H1 (cell line): ENCODE measurements around the gene ERGIC3. TPM values are rescaled to one million over a fixed set of nuclear protein-coding genes. Genes with fewer than 3 reads are reported as not detected.

Experiments used
- CTCF ChIA-PET: fragments of 300-600 bp; sonication (Branson Sonifier 250); formaldehyde crosslinking; loops from one replicate; lab custom pipeline; 2021; ENCODE audit not compliant: partially characterized antibody; lab: Charles Lee
- POLR2A ChIA-PET: fragments of 300-600 bp; sonication (Branson Sonifier 250); formaldehyde crosslinking; loops from one replicate; lab custom pipeline; 2021; ENCODE audit warnings: inconsistent platforms; ENCODE audit not compliant: partially characterized antibody; lab: Charles Lee
- DNase-seq, 2 experiments: peaks; one replicate each; pipeline versions ENCODE4 v3.0.0 to v3.0.0-alpha.2; 2010 to 2022; ENCODE audit warnings: low spot score in 2 of 2, low read depth in 1 of 2, mixed read lengths in 1 of 2
- FAIRE-seq: peaks from 2 replicates; lab custom pipeline; 2011; peaks lifted over from hg19 to GRCh38; lab: Jason Lieb, UNC
- H2AFZ ChIP-seq: 2 replicates; pipeline ENCODE4 v1.8.1; 2012; ENCODE audit warnings: low read length, inconsistent platforms
- H2AK5ac ChIP-seq: 2 replicates; pipeline ENCODE4 v1.6.1; 2013; ENCODE audit warnings: low read depth, low read length
- H2BK120ac ChIP-seq: replicated peaks from 2 replicates; pipeline ENCODE3; 2013; ENCODE audit warnings: low read depth, low read length, inconsistent platforms
- H2BK12ac ChIP-seq: 2 replicates; pipeline ENCODE4 v1.6.1; 2013; ENCODE audit warnings: low read depth, low read length
- H2BK15ac ChIP-seq: 2 replicates; pipeline ENCODE4 v1.6.1; 2013; ENCODE audit warnings: low read length
- H2BK20ac ChIP-seq: 2 replicates; pipeline ENCODE4 v1.6.1; 2013; ENCODE audit warnings: low read length
- H2BK5ac ChIP-seq: 2 replicates; pipeline ENCODE4 v1.6.1; 2013; ENCODE audit warnings: low read depth, low read length
- H3K14ac ChIP-seq: 2 replicates; pipeline ENCODE4 v1.6.1; 2013; ENCODE audit warnings: inconsistent platforms; ENCODE audit not compliant: insufficient read length
- H3K18ac ChIP-seq: 2 replicates; pipeline ENCODE4 v1.6.1; 2013; ENCODE audit warnings: low read length; ENCODE audit errors: extremely low read depth
- H3K23ac ChIP-seq: 2 replicates; pipeline ENCODE4 v1.6.1; 2013; ENCODE audit warnings: inconsistent platforms; ENCODE audit not compliant: insufficient read length
- H3K23me2 ChIP-seq: 2 replicates; pipeline ENCODE4 v1.6.1; 2013; ENCODE audit warnings: low read depth, low read length
- H3K27ac ChIP-seq: 2 replicates; pipeline ENCODE4 v1.6.1; 2011; ENCODE audit warnings: low read depth, low read length, inconsistent platforms
- H3K27me3 ChIP-seq, 4 experiments: replicated peaks in 1 of 4; 1 replicate in 1 of 4; 2 replicates in 3 of 4; pipeline versions ENCODE4 v1.6.1 to v1.8.1; 2011 to 2013; ENCODE audit warnings: low read length in 3 of 4, mild to moderate bottlenecking in 3 of 4, inconsistent platforms in 2 of 4, mixed read lengths in 2 of 4, moderate library complexity in 1 of 4; ENCODE audit not compliant: control insufficient read depth in 3 of 4, insufficient read depth in 3 of 4; ENCODE audit errors: extremely low read depth in 1 of 4
- H3K36me3 ChIP-seq, 4 experiments: 2 replicates each; pipeline versions ENCODE4 v1.6.1 to v1.8.1; 2011 to 2013; ENCODE audit warnings: mild to moderate bottlenecking in 4 of 4, low read length in 3 of 4, moderate library complexity in 2 of 4, control low read depth in 1 of 4, inconsistent platforms in 1 of 4; ENCODE audit not compliant: insufficient read depth in 4 of 4, control insufficient read depth in 2 of 4
- H3K4ac ChIP-seq: replicated peaks from 2 replicates; pipeline ENCODE3; 2013; ENCODE audit warnings: low read length, low read depth, mixed read lengths, inconsistent platforms; ENCODE audit not compliant: insufficient read length
- H3K4me1 ChIP-seq, 4 experiments: replicated peaks in 1 of 4; 1 replicate in 1 of 4; 2 replicates in 3 of 4; pipeline versions ENCODE4 v1.6.1 to v1.8.1; 2011 to 2013; ENCODE audit warnings: low read length in 3 of 4, inconsistent platforms in 2 of 4, mixed read lengths in 1 of 4; ENCODE audit not compliant: insufficient read depth in 4 of 4, control insufficient read depth in 3 of 4
- H3K4me2 ChIP-seq, 2 experiments: 2 replicates each; pipeline versions ENCODE4 v1.6.1 to v1.8.1; 2011 to 2013; ENCODE audit warnings: low read depth in 2 of 2, low read length in 2 of 2, control low read depth in 1 of 2, inconsistent platforms in 1 of 2, mild to moderate bottlenecking in 1 of 2; ENCODE audit not compliant: insufficient read depth in 1 of 2
- H3K4me3 ChIP-seq, 4 experiments: fragments of 200-600, 300-600 bp in 1 of 4; sonication (generic), shearing (Covaris generic), sonication (Bioruptor Twin) in 1 of 4; 2 replicates each; pipeline versions ENCODE4 v1.5.1 to v1.8.1; 2011 to 2016; ENCODE audit warnings: low read length in 4 of 4, low read depth in 3 of 4, control low read depth in 2 of 4, inconsistent platforms in 2 of 4, mild to moderate bottlenecking in 2 of 4, mixed read lengths in 1 of 4, moderate library complexity in 1 of 4; ENCODE audit not compliant: insufficient read depth in 2 of 4; ENCODE audit errors: extremely low read depth in 1 of 4
- H3K56ac ChIP-seq: replicated peaks from 2 replicates; pipeline ENCODE3; 2013; ENCODE audit warnings: low read depth, mild to moderate bottlenecking, mixed read lengths, low read length, inconsistent platforms; ENCODE audit not compliant: insufficient read length
- H3K79me1 ChIP-seq: 2 replicates; pipeline ENCODE4 v1.6.1; 2013; ENCODE audit warnings: low read depth, low read length, control low read depth
- H3K79me2 ChIP-seq, 2 experiments: 2 replicates each; pipeline versions ENCODE4 v1.6.1 to v1.8.1; 2012 to 2013; ENCODE audit warnings: low read length in 2 of 2, mild to moderate bottlenecking in 2 of 2, inconsistent platforms in 1 of 2; ENCODE audit not compliant: insufficient read depth in 2 of 2, control insufficient read depth in 1 of 2
- H3K9ac ChIP-seq, 4 experiments: replicated peaks in 1 of 4; 1 replicate in 1 of 4; 2 replicates in 3 of 4; pipeline versions ENCODE4 v1.6.1 to v1.8.1; 2011 to 2013; ENCODE audit warnings: low read depth in 3 of 4, low read length in 3 of 4, control low read depth in 2 of 4, mild to moderate bottlenecking in 2 of 4, moderate library complexity in 2 of 4, inconsistent platforms in 1 of 4; ENCODE audit errors: extremely low read depth in 1 of 4
- H3K9me3 ChIP-seq, 2 experiments: 2 replicates each; pipeline versions ENCODE4 v1.6.1 to v1.8.1; 2012 to 2013; ENCODE audit warnings: mild to moderate bottlenecking in 2 of 2, moderate library complexity in 2 of 2, control low read depth in 1 of 2, inconsistent platforms in 1 of 2, low read depth in 1 of 2, low read length in 1 of 2, mixed read lengths in 1 of 2; ENCODE audit not compliant: insufficient read depth in 2 of 2
- H4K20me1 ChIP-seq, 2 experiments: replicated peaks in 1 of 2; 2 replicates each; pipeline versions ENCODE3 to v1.8.1; 2011 to 2013; ENCODE audit warnings: inconsistent platforms in 2 of 2, low read length in 2 of 2, mild to moderate bottlenecking in 1 of 2; ENCODE audit not compliant: insufficient read depth in 2 of 2, control insufficient read depth in 1 of 2
- H4K5ac ChIP-seq: 2 replicates; pipeline ENCODE4 v1.6.1; 2013; ENCODE audit warnings: low read length, low read depth, mixed read lengths, inconsistent platforms; ENCODE audit not compliant: insufficient read length
- H4K8ac ChIP-seq: 2 replicates; pipeline ENCODE4 v1.8.0; 2013; ENCODE audit warnings: mild to moderate bottlenecking, moderate library complexity, low read length, inconsistent platforms; ENCODE audit not compliant: insufficient read depth; ENCODE audit errors: extremely low read depth
- H4K91ac ChIP-seq: replicated peaks from 2 replicates; pipeline ENCODE3; 2013; ENCODE audit warnings: low read length, mixed read lengths, inconsistent platforms; ENCODE audit not compliant: insufficient read length
- CBX5 ChIP-seq: fragments of 300-800, 300-1000 bp; sonication (generic); IDR thresholded peaks from 2 replicates; pipeline ENCODE4 v1.7.1; 2016; ENCODE audit warnings: antibody characterized with exemption, low read length, low read depth
- CBX8 ChIP-seq: fragments of 300-800, 300-1000 bp; sonication (generic); IDR thresholded peaks from 2 replicates; pipeline ENCODE4 v1.7.1; 2016; ENCODE audit warnings: low read depth, low read length, borderline replicate concordance
- CHD2 ChIP-seq: IDR thresholded peaks from 2 replicates; pipeline ENCODE4 v1.6.1; 2012; ENCODE audit warnings: low read length, improper control_type of control experiment
- KDM4A ChIP-seq: IDR thresholded peaks from one replicate; pipeline ENCODE4 v1.7.1; 2012; ENCODE audit warnings: low read depth, mild to moderate bottlenecking, moderate library complexity, low read length, inconsistent platforms; ENCODE audit not compliant: severe bottlenecking
- POLR2AphosphoS5 ChIP-seq: IDR thresholded peaks from 2 replicates; pipeline ENCODE4 v1.6.1; 2011; ENCODE audit warnings: low read depth, low read length
- SP1 ChIP-seq: IDR thresholded peaks from 2 replicates; pipeline ENCODE4 v1.6.1; 2011; ENCODE audit warnings: low read depth, low read length
- WGBS, 2 experiments: shearing (Covaris generic) in 1 of 2; methylation state at CpG; one replicate each; pipeline versions ENCODE4 v1.1.6 to v1.1.7; 2013 to 2015; ENCODE audit warnings: low lambda C conversion rate in 2 of 2, mixed read lengths in 2 of 2, inconsistent platforms in 1 of 2, low coverage in 1 of 2, missing lambda C conversion rate in 1 of 2; ENCODE audit not compliant: insufficient replicate concordance in 2 of 2, insufficient coverage in 1 of 2, insufficient read length in 1 of 2; ENCODE audit errors: extremely low coverage in 1 of 2, missing lambda C conversion rate in 1 of 2; 5-methylcytosine and 5-hydroxymethylcytosine counted together
- polyA plus RNA-seq, 7 experiments: library from polyadenylated mRNA; depleted of rRNA in 3 of 7; stranded (reverse) in 5 of 7; unstranded in 2 of 7; fragments of >200 nt in 5 of 7; fragments of 200-250 nt in 2 of 7; gene quantifications; 1 replicate in 5 of 7; 2 replicates in 1 of 7; 4 replicates in 1 of 7; pipeline versions ENCODE4 v1.2.1 to v1.2.3, GENCODE V29; 2011 to 2013; ENCODE audit warnings: missing spikeins in 2 of 7, mixed read lengths in 2 of 7
- total RNA-seq: library from RNA; stranded (reverse); fragmentation: NEBNext Ultra II Directional; extraction: Animal tissue kit (Norgen Biotek cat#: 25700); gene quantifications from 2 replicates; pipeline ENCODE4 v1.2.1, GENCODE V29; 2021
- TF ChIP-seq, protein P1 (sequence below): IDR thresholded peaks from 2 replicates; pipeline ENCODE4 v1.6.1; 2012; ENCODE audit warnings: low read length, inconsistent platforms

ERGIC3 gene
- total and polyA plus RNA-seq, 2 of the 8 experiments (the other 6 are each of a cell fraction or from before 2014, with no cell fraction given) = 178 to 341 TPM

DNA sequence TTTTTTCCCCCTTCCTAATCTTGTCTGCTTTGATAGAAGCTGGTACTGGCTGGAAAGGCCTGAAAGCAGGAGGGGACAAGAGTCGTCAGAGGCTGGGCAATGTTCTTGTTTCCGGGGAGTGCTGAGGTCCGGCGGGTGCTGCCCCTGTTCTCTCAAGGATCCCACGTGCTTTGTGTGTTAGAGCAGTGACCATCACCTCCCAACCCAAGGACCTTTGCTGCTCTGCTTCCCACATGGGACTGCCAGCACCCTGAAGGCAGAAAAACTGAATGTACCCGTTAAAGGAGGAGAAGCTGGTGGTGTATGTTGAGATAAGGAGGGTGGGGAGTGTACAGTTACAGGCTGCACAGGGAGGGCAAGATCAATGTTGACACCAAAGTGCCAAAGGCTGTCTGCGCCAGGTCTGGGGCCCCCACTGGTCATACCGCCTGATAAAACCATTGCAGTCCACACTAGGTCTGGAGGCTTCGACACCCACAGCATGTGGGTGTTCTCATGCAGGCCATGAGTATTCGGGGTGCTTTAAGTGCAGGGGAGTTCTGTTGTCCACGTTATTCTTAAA lies 27.4 kb upstream of the ERGIC3 start:
- FAIRE-seq = no peak
- TF ChIP-seq KDM4A (no peak), SP1 (no peak), POLR2AphosphoS5 (no peak), CHD2 (no peak), CBX8 (no peak), CBX5 (no peak)
- TF ChIP-seq, protein P1, sequence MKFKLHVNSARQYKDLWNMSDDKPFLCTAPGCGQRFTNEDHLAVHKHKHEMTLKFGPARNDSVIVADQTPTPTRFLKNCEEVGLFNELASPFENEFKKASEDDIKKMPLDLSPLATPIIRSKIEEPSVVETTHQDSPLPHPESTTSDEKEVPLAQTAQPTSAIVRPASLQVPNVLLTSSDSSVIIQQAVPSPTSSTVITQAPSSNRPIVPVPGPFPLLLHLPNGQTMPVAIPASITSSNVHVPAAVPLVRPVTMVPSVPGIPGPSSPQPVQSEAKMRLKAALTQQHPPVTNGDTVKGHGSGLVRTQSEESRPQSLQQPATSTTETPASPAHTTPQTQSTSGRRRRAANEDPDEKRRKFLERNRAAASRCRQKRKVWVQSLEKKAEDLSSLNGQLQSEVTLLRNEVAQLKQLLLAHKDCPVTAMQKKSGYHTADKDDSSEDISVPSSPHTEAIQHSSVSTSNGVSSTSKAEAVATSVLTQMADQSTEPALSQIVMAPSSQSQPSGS = no peak

More for the DNA sequence above, 27.4 kb upstream of the ERGIC3 start:
- no peak overlapping the region for H4K5ac ChIP-seq
- H3K79me2 ChIP-seq = no peaks in the 10 kb centered on the region
- H4K91ac ChIP-seq = no peak overlapping the region
- H2BK12ac ChIP-seq = no peak overlapping the region
- H2BK20ac ChIP-seq = no peak overlapping the region
- H2BK15ac ChIP-seq = no peak overlapping the region
- ChIA-PET CTCF (interaction anchor here (0.6 to 1.7 kb wide), 8 partner anchors 9 to 417 kb away, joined by 3 to 5 read pairs (median 3); partner anchors contain the start of gene ERGIC3), POLR2A (interaction anchor here (1.3 to 2.5 kb wide), 2 partner anchors 10 to 104 kb away, joined by 3 to 8 read pairs; no protein-coding TSS in a partner anchor)
- no peaks in the 10 kb centered on the region for H3K23me2 ChIP-seq
- H3K4me1 ChIP-seq = no peaks in the 10 kb centered on the region
- H3K9ac ChIP-seq = no peak overlapping the region
- peaks cover 12 to 17% (median 15%) of the 10 kb centered on the region in 4 experiments for H3K36me3 ChIP-seq
- H3K27me3 ChIP-seq = no peaks in the 10 kb centered on the region
- H4K20me1 ChIP-seq = peaks cover 0 to 5% of the 10 kb centered on the region in 2 experiments
- no peaks in the 10 kb centered on the region for H3K79me1 ChIP-seq
- no peak overlapping the region for H3K4me2 ChIP-seq
- H2BK120ac ChIP-seq = no peak overlapping the region
- no peak overlapping the region for H3K4ac ChIP-seq
- H3K9me3 ChIP-seq = no peaks in the 10 kb centered on the region
- no peak overlapping the region for H3K18ac ChIP-seq
- no peak overlapping the region for H2AFZ ChIP-seq
- H3K14ac ChIP-seq = no peak overlapping the region
- H3K23ac ChIP-seq = no peak overlapping the region
- H2AK5ac ChIP-seq = no peak overlapping the region
- 88% methylated on average over 11 of the region's 11 CpGs; no CpG with 5 or more reads in 1 of the 2 experiments for WGBS, 2 experiments
- DNase-seq = no peak
- no peak overlapping the region for H4K8ac ChIP-seq
- H2BK5ac ChIP-seq = no peak overlapping the region
- no peak overlapping the region for H3K27ac ChIP-seq
- no peak overlapping the region for H3K4me3 ChIP-seq
- H3K56ac ChIP-seq = no peak overlapping the region
